Prostate gland (tissue), 2 donors: ENCODE data around the gene DCLK2. TPM values are rescaled to one million over a fixed set of nuclear protein-coding genes. Genes with fewer than 3 reads are reported as not detected.

Experiments
- DNase-seq: peaks from one replicate; pipeline ENCODE4 v3.0.0-alpha.2; 2019; ENCODE audit warnings: low spot score
- H3K27ac ChIP-seq, 2 donors: fragments of 200-600 bp; sonication (generic); 2 replicates each; pipeline ENCODE4 v1.5.1; 2017 to 2019
- H3K27me3 ChIP-seq: fragments of 200-600 bp; sonication (generic); replicated peaks from 2 replicates; pipeline ENCODE4 v1.5.1; 2019; ENCODE audit not compliant: insufficient read depth
- H3K36me3 ChIP-seq, 2 donors: fragments of 200-600 bp; sonication (generic); 1 replicate in 1 of 2; 2 replicates in 1 of 2; pipeline versions ENCODE4 v1.5.1 to v1.8.1; 2017 to 2019
- H3K4me1 ChIP-seq: fragments of 200-600 bp; sonication (generic); replicated peaks from 2 replicates; pipeline ENCODE4 v1.5.1; 2019
- H3K4me3 ChIP-seq, 2 donors: fragments of 200-600 bp; sonication (generic); 2 replicates each; pipeline ENCODE4 v1.5.1; 2017 to 2019
- H3K9me3 ChIP-seq: fragments of 200-600 bp; sonication (generic); 2 replicates; pipeline ENCODE4 v1.5.1; 2017
- POLR2A ChIP-seq: fragments of 450-650 bp; IDR thresholded peaks from one replicate; pipeline ENCODE4 v1.6.1; 2016; ENCODE audit warnings: antibody characterized with exemption, mild to moderate bottlenecking
- POLR2AphosphoS5 ChIP-seq: sonication (generic); formaldehyde crosslinking; IDR thresholded peaks from one replicate; pipeline ENCODE4 v1.6.1; 2017; ENCODE audit warnings: antibody characterized with exemption
- WGBS: methylation state at CpG from one replicate; pipeline ENCODE4 v1.1.5; 2018; 5-methylcytosine and 5-hydroxymethylcytosine counted together
- intact Hi-C: fragments of 100-400 bp; cut with DNase I; formaldehyde crosslinking; loops from one replicate; pipeline ENCODE4 v1.14.2; 2022
- total RNA-seq, 2 donors: library from RNA; depleted of rRNA; stranded (reverse); fragments of >200 nt; gene quantifications; one replicate each; pipeline ENCODE4 v1.1.0, GENCODE V29; 2016
- TF ChIP-seq, protein P1 (sequence below), 4 experiments: fragments of 200-600 bp in 2 of 4; fragments of 450-650 bp in 2 of 4; sonication (generic) in 2 of 4; IDR thresholded peaks; 1 replicate in 3 of 4; 2 replicates in 1 of 4; pipeline ENCODE4 v1.5.1; 2016 to 2019; ENCODE audit warnings: antibody characterized with exemption in 4 of 4, mild to moderate bottlenecking in 2 of 4, moderate library complexity in 2 of 4

DCLK2 gene
- total RNA-seq, 2 donors from 2014 or later = 3.3 to 18.6 TPM

DNA sequence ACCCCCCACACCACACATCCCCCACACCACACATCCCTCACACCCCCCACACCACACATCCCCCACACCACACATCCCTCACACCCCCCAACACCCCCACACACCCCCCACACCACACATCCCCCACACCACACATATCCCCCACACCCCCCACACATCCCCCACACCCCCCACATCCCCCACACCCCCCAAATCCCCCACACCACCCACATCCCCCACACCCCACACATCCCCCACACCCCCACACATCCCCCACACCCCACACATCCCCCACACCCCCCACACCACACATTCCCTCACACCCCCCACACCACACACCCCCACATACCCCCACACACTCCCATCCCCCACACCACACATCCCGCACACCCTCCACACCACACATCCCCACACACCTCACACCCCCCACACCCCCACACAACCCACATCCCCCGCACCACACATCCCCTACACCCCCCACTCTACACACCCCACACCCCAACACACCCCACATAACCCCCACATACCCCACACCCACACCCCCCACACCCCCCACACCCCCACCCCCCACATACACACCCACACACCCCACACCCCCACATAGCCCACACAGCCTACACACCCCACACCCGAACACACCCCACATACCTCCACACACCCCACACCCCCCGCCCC lies 172.9 kb downstream of the DCLK2 start:
- no peaks in the 10 kb centered on the region for H3K4me1 ChIP-seq
- no peaks in the 10 kb centered on the region for H3K9me3 ChIP-seq
- no peaks in the 10 kb centered on the region for H3K36me3 ChIP-seq
- H3K27ac ChIP-seq = no peak overlapping the region
- no peak overlapping the region for H3K4me3 ChIP-seq
- no peak for TF ChIP-seq POLR2AphosphoS5
- no peak for TF ChIP-seq POLR2A
- TF ChIP-seq, protein P1, sequence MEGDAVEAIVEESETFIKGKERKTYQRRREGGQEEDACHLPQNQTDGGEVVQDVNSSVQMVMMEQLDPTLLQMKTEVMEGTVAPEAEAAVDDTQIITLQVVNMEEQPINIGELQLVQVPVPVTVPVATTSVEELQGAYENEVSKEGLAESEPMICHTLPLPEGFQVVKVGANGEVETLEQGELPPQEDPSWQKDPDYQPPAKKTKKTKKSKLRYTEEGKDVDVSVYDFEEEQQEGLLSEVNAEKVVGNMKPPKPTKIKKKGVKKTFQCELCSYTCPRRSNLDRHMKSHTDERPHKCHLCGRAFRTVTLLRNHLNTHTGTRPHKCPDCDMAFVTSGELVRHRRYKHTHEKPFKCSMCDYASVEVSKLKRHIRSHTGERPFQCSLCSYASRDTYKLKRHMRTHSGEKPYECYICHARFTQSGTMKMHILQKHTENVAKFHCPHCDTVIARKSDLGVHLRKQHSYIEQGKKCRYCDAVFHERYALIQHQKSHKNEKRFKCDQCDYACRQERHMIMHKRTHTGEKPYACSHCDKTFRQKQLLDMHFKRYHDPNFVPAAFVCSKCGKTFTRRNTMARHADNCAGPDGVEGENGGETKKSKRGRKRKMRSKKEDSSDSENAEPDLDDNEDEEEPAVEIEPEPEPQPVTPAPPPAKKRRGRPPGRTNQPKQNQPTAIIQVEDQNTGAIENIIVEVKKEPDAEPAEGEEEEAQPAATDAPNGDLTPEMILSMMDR (IDR thresholded peaks at IDR 0.05) = no peak
- no peak for DNase-seq
- WGBS = 61% methylated on average over 2 of the region's 4 CpGs
- no peaks in the 10 kb centered on the region for H3K27me3 ChIP-seq
- intact Hi-C loops = no loop called here

GRCh38 chr4:150251752-150252190 lies 173.5 kb downstream of the DCLK2 start:
- Histone ChIP-seq H3K27me3 (no peaks in the 10 kb centered on the region), H3K9me3 (no peaks in the 10 kb centered on the region), H3K4me3 (no peak overlapping the region), H3K36me3 (no peaks in the 10 kb centered on the region), H3K4me1 (no peaks in the 10 kb centered on the region), H3K27ac (no peak overlapping the region)
- no peak for DNase-seq
- no peak for TF ChIP-seq POLR2A
- TF ChIP-seq, protein P1 (IDR thresholded peaks at IDR 0.05) = no peak
- no peak for TF ChIP-seq POLR2AphosphoS5
- intact Hi-C loops = no loop called here
- WGBS = 62% methylated on average over 7 of the region's 7 CpGs

DNA sequence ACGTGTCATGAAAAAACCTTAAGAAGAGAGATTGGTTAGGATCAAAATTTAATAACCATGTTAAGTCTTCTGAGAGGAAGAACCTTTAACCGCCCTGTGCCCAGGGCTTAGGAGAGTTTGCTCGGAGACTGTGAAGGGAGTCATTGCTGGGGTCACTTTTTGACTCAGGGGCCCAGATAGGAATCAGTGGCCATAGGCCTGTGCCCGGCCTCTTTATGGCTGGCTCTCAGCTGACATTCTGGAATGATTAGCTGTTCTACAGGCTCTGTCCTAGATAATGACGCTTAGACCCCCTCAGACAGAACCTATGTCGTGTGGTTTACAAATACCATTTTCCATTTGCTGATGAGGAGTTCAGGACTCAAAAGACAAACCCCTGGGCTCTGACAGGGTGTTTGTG lies 174.1 kb downstream of the DCLK2 start:
- no peak for DNase-seq
- TF ChIP-seq, protein P1 (IDR thresholded peaks at IDR 0.05) = no peak
- TF ChIP-seq POLR2AphosphoS5 = no peak
- no peak for TF ChIP-seq POLR2A
- no peaks in the 10 kb centered on the region for H3K36me3 ChIP-seq
- no peak overlapping the region for H3K27ac ChIP-seq
- H3K4me3 ChIP-seq = no peak overlapping the region
- intact Hi-C loops = no loop called here
- H3K27me3 ChIP-seq = no peaks in the 10 kb centered on the region
- WGBS = 83% methylated on average over 6 of the region's 6 CpGs
- H3K9me3 ChIP-seq = no peaks in the 10 kb centered on the region
- H3K4me1 ChIP-seq = no peaks in the 10 kb centered on the region

- H3K4me1 ChIP-seq = no peaks in the 10 kb centered on the region
- H3K36me3 ChIP-seq = no peaks in the 10 kb centered on the region
- no peak for DNase-seq
- 93% methylated on average over 7 of the region's 7 CpGs for WGBS
- intact Hi-C loops = no loop called here
- H3K4me3 ChIP-seq = no peak overlapping the region
- H3K27ac ChIP-seq = no peak overlapping the region
- no peak for TF ChIP-seq POLR2A
- TF ChIP-seq POLR2AphosphoS5 = no peak
- TF ChIP-seq, protein P1 (IDR thresholded peaks at IDR 0.05) = no peak
- no peaks in the 10 kb centered on the region for H3K27me3 ChIP-seq
- no peaks in the 10 kb centered on the region for H3K9me3 ChIP-seq
Measured at GRCh38 chr4:150252741-150253140, 174.5 kb downstream of the DCLK2 start.

GRCh38 chr4:150253416-150253815 lies 175.2 kb downstream of the DCLK2 start:
- no peaks in the 10 kb centered on the region for H3K27me3 ChIP-seq
- H3K4me1 ChIP-seq = no peaks in the 10 kb centered on the region
- H3K36me3 ChIP-seq = no peaks in the 10 kb centered on the region
- DNase-seq = no peak
- H3K9me3 ChIP-seq = no peaks in the 10 kb centered on the region
- no peak overlapping the region for H3K4me3 ChIP-seq
- intact Hi-C loops = no loop called here
- 95% methylated on average over 11 of the region's 11 CpGs for WGBS
- no peak overlapping the region for H3K27ac ChIP-seq
- no peak for TF ChIP-seq POLR2A
- no peak for TF ChIP-seq POLR2AphosphoS5
- TF ChIP-seq, protein P1 (IDR thresholded peaks at IDR 0.05) = no peak
